Activated T-helper 2 cell treated with anti-CD3 and anti-CD28 coated beads, Interferon-gamma antibody, Interleukin-2, Interleukin-4, amounts not matched to agents 10 μg/mL and 5 μg/mL and 100 μg/mL, durations not matched to agents 14 hours and 24 hours and 36 hours (primary cell): ENCODE results near the gene PTGES. TPM values are rescaled to one million over a fixed set of nuclear protein-coding genes. Genes with fewer than 3 reads are reported as not detected.

Source experiments
- DNase-seq: peaks from one replicate; pipeline ENCODE4 v3.0.0; 2021; ENCODE audit warnings: low spot score
- H3K27ac Mint-ChIP-seq: one replicate; pipeline ENCODE4 v1.8.0; 2021; ENCODE audit warnings: mixed read lengths
- H3K27me3 Mint-ChIP-seq: one replicate; pipeline ENCODE4 v1.8.0; 2021; ENCODE audit warnings: low read depth, mixed read lengths
- H3K36me3 Mint-ChIP-seq: one replicate; pipeline ENCODE4 v1.8.0; 2021; ENCODE audit warnings: low read depth, mixed read lengths
- H3K4me1 Mint-ChIP-seq: one replicate; pipeline ENCODE4 v1.8.0; 2021; ENCODE audit warnings: low read depth, mixed read lengths
- H3K4me3 Mint-ChIP-seq: one replicate; pipeline ENCODE4 v1.8.0; 2021; ENCODE audit warnings: low read depth, mild to moderate bottlenecking, moderate library complexity, mixed read lengths
- H3K9me3 Mint-ChIP-seq: one replicate; pipeline ENCODE4 v1.8.0; 2021; ENCODE audit warnings: mixed read lengths
- intact Hi-C: fragments of 100-400 bp; cut with micrococcal nuclease; formaldehyde crosslinking; loops from one replicate; pipeline ENCODE4 v1.15.1; 2023
- total RNA-seq: library from RNA; stranded (reverse); gene quantifications from 2 replicates; pipeline ENCODE4 v1.2.3, GENCODE V29; 2022

PTGES gene
- total RNA-seq, 1 donor from 2014 or later: 0.39 TPM

- intact Hi-C loops: no loop called here
- Mint-ChIP-seq H3K27me3 (no peaks in the 10 kb centered on the region), H3K4me1 (no peaks in the 10 kb centered on the region), H3K4me3 (no peak overlapping the region), H3K27ac (no peak overlapping the region), H3K9me3 (no peaks in the 10 kb centered on the region), H3K36me3 (no peaks in the 10 kb centered on the region)
- DNase-seq: no peak
These were observed 34.2 kb downstream of the PTGES start for GRCh38 chr9:129718647-129719046.

GRCh38 chr9:129717991-129718390 is 34.9 kb downstream of the PTGES start:
- DNase-seq: no peak
- H3K27ac Mint-ChIP-seq: no peak overlapping the region
- no peaks in the 10 kb centered on the region for H3K27me3 Mint-ChIP-seq
- no peaks in the 10 kb centered on the region for H3K36me3 Mint-ChIP-seq
- H3K4me1 Mint-ChIP-seq: peaks cover 3% of the 10 kb centered on the region
- H3K4me3 Mint-ChIP-seq: no peak overlapping the region
- intact Hi-C loops: no loop called here
- H3K9me3 Mint-ChIP-seq: no peaks in the 10 kb centered on the region

- no peak overlapping the region for H3K27ac Mint-ChIP-seq
- peaks cover 18% of the 10 kb centered on the region for H3K4me1 Mint-ChIP-seq
- H3K9me3 Mint-ChIP-seq: no peaks in the 10 kb centered on the region
- H3K36me3 Mint-ChIP-seq: no peaks in the 10 kb centered on the region
- H3K27me3 Mint-ChIP-seq: no peaks in the 10 kb centered on the region
- no peak overlapping the region for H3K4me3 Mint-ChIP-seq
- no peak for DNase-seq
- intact Hi-C loops: no loop called here
These were observed 36.8 kb downstream of the PTGES start for GRCh38 chr9:129716091-129716490.

GRCh38 chr9:129714511-129715061 is 38.3 kb downstream of the PTGES start:
- intact Hi-C loops: no loop called here
- Mint-ChIP-seq H3K9me3 (no peaks in the 10 kb centered on the region), H3K27me3 (no peaks in the 10 kb centered on the region), H3K4me1 (peaks cover 24% of the 10 kb centered on the region), H3K4me3 (no peak overlapping the region), H3K27ac (no peak overlapping the region), H3K36me3 (no peaks in the 10 kb centered on the region)
- no peak for DNase-seq

- no peaks in the 10 kb centered on the region for H3K9me3 Mint-ChIP-seq
- H3K4me1 Mint-ChIP-seq: peaks cover 24% of the 10 kb centered on the region
- H3K36me3 Mint-ChIP-seq: no peaks in the 10 kb centered on the region
- H3K27me3 Mint-ChIP-seq: no peaks in the 10 kb centered on the region
- intact Hi-C loops: no loop called here
- H3K4me3 Mint-ChIP-seq: no peak overlapping the region
- H3K27ac Mint-ChIP-seq: no peak overlapping the region
- DNase-seq: no peak
These were observed 39.5 kb downstream of the PTGES start for GRCh38 chr9:129713402-129713679.

GRCh38 chr9:129712634-129713401 is 40.0 kb downstream of the PTGES start:
- intact Hi-C loops: no loop called here

GRCh38 chr9:129710169-129710453 is 42.7 kb downstream of the PTGES start:
- DNase-seq: no peak

More at GRCh38 chr9:129712634-129713401, 40.0 kb downstream of the PTGES start:
- no peaks in the 10 kb centered on the region for H3K27me3 Mint-ChIP-seq
- H3K4me3 Mint-ChIP-seq: no peak overlapping the region
- no peaks in the 10 kb centered on the region for H3K36me3 Mint-ChIP-seq
- H3K4me1 Mint-ChIP-seq: peaks cover 27% of the 10 kb centered on the region
- no peaks in the 10 kb centered on the region for H3K9me3 Mint-ChIP-seq
- DNase-seq: no peak
- H3K27ac Mint-ChIP-seq: no peak overlapping the region

GRCh38 chr9:129709438-129710168 is 43.2 kb downstream of the PTGES start:
- Mint-ChIP-seq H3K4me1 (peaks cover 27% of the 10 kb centered on the region), H3K27me3 (no peaks in the 10 kb centered on the region), H3K36me3 (no peaks in the 10 kb centered on the region), H3K4me3 (no peak overlapping the region), H3K9me3 (no peaks in the 10 kb centered on the region), H3K27ac (no peak overlapping the region)
- intact Hi-C loops: no loop called here
- DNase-seq: no peak

More at GRCh38 chr9:129710169-129710453, 42.7 kb downstream of the PTGES start:
- peaks cover 27% of the 10 kb centered on the region for H3K4me1 Mint-ChIP-seq
- H3K9me3 Mint-ChIP-seq: no peaks in the 10 kb centered on the region
- H3K27me3 Mint-ChIP-seq: no peaks in the 10 kb centered on the region
- no peak overlapping the region for H3K27ac Mint-ChIP-seq
- no peaks in the 10 kb centered on the region for H3K36me3 Mint-ChIP-seq
- intact Hi-C loops: no loop called here
- no peak overlapping the region for H3K4me3 Mint-ChIP-seq

GRCh38 chr9:129708793-129709192 is 44.0 kb downstream of the PTGES start:
- Mint-ChIP-seq H3K9me3 (no peaks in the 10 kb centered on the region), H3K27ac (peak overlapping the region; percentile 14), H3K36me3 (no peaks in the 10 kb centered on the region), H3K27me3 (no peaks in the 10 kb centered on the region), H3K4me1 (peaks cover 27% of the 10 kb centered on the region), H3K4me3 (no peak overlapping the region)
- DNase-seq: no peak
- intact Hi-C loops: no loop called here

- H3K9me3 Mint-ChIP-seq: no peaks in the 10 kb centered on the region
- peaks cover 4% of the 10 kb centered on the region for H3K4me1 Mint-ChIP-seq
- no peak overlapping the region for H3K27ac Mint-ChIP-seq
- no peaks in the 10 kb centered on the region for H3K36me3 Mint-ChIP-seq
- H3K4me3 Mint-ChIP-seq: no peak overlapping the region
- intact Hi-C loops: no loop called here
- no peak for DNase-seq
- peaks cover 4% of the 10 kb centered on the region for H3K27me3 Mint-ChIP-seq
These were observed 48.0 kb downstream of the PTGES start for GRCh38 chr9:129704807-129705206.

- peaks cover 9% of the 10 kb centered on the region for H3K27me3 Mint-ChIP-seq
- no peak for DNase-seq
- H3K36me3 Mint-ChIP-seq: no peaks in the 10 kb centered on the region
- intact Hi-C loops: no loop called here
- H3K27ac Mint-ChIP-seq: no peak overlapping the region
- H3K4me1 Mint-ChIP-seq: peaks cover 3% of the 10 kb centered on the region
- no peaks in the 10 kb centered on the region for H3K9me3 Mint-ChIP-seq
- H3K4me3 Mint-ChIP-seq: no peak overlapping the region
These were observed 49.0 kb downstream of the PTGES start for GRCh38 chr9:129703667-129704355.

- H3K9me3 Mint-ChIP-seq: no peaks in the 10 kb centered on the region
- no peak overlapping the region for H3K4me3 Mint-ChIP-seq
- DNase-seq: no peak
- H3K36me3 Mint-ChIP-seq: no peaks in the 10 kb centered on the region
- no peaks in the 10 kb centered on the region for H3K4me1 Mint-ChIP-seq
- peaks cover 9% of the 10 kb centered on the region for H3K27me3 Mint-ChIP-seq
- H3K27ac Mint-ChIP-seq: no peak overlapping the region
- intact Hi-C loops: no loop called here
These were observed 50.0 kb downstream of the PTGES start for GRCh38 chr9:129702589-129703520.
